Activated CD4-positive, alpha-beta T cell treated with anti-CD3 and anti-CD28 coated beads, Interleukin-2, Interleukin-6, amounts not matched to agents 100 ng/mL and 50 ng/mL, durations not matched to agents 16 hours and 8 hours (primary cell): ENCODE data around the gene ABCC4.

ENCODE experiments used
- DNase-seq: peaks from one replicate; pipeline ENCODE4 v3.0.0-alpha.2; 2020

The ABCC4 gene

DNA sequence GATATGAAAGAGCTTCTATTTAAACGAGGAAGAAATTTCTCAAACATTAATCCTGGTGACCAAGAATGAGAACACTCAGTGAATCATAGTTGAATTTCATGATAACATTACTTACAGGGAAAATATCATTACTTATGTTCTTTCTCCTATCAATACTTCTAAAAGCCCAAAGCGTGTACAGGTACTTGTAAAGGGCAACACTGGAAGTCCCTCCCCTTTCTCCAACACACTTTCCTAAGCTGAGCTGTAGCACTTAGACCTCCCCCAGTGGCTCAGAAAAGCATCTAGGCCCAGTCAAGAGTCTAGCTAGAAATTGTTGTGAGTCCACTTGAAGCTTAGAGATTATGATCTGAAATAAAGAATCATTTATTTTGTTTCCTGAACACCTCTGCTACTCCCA is 150.7 kb downstream of the ABCC4 start:
- peak; percentile 9 for DNase-seq

DNA sequence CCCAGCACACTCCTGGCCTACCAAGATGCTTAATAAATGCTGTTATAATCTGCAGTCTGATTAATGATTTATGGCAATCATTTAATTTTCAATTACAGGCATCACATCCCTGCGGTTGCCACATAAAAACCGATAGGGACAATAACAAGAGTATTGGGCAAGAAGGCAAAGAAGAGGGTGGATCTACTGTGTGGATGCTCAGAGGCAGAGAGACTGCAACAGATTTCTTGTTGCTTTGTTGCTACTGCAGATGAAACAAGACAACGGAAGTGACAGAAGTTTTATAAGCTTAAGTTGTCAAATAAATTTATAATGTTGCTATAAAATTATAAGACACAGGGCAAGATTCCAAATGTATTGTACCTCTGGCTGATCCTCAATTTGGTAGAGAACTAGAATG is 154.8 kb downstream of the ABCC4 start:
- no peak for DNase-seq

DNA sequence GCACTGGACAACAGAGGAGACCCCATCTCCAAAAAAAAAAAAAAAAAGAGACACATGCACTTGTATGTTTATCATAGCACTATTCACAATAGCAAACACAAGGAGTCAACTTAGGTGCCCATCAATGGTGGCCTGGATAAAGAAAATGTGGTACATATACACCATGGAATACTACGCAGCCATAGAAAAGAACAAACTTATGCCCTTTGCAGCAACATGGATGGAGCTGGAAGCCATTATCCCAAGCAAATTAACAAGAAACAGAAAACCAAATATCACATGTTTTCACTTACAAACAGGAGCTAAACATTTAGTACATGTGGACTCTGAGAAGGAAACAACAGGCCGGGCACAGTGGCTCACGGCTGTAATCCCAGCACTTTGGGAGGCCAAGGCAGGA is 155.7 kb downstream of the ABCC4 start:
- no peak for DNase-seq

DNA sequence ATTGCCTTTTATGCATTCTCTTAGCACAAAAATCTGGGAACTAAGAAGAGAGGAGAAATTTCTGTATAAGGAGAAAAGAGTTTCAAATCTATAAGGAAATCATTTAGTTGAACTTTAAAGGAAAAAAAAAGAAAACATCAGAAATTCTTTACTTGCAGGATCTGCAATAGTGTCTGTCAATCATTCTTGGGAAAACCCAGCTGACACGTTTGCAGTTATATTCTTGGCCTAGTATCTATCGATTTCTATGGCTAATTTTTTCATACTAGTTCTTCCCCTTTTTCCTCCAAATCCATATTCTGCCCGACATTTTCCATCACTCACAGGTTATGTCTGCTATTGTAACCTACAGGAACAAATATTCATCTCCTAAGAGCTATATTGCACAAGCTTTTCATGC is 160.7 kb downstream of the ABCC4 start:
- no peak for DNase-seq

DNA sequence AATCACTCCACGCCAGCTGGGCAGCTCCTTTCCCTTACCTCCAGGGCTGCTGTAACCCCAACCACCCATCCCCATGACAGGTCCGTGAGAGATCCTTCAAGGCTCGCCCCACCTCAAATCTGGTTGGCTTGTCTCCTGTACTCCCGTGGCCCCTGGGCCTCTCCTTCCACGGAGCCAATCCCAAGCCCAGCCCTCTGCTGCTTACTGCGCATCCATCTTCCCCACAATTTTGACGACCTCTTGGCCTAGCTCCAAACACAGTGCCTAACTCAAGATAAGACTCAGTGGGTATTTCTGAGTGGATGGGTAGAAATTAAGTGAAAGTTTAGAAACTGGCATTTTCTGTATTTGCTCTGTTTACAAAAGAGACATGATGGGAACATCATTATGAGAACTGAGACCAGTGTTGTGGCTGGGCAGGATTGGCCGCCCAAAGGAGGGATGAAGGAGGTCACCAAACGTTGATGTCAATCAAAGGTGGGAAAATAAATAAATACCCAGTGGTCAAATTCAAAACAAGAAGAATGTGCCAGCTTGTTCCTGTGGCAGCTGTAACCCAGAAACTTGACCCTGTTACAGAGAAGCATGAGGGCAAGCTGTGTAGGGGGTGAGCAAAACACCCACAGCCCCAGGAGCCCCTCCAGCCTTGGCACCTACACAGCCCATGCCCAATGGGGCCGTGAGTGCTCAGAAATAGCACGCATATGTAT is 162.2 kb downstream of the ABCC4 start:
- no peak for DNase-seq

DNA sequence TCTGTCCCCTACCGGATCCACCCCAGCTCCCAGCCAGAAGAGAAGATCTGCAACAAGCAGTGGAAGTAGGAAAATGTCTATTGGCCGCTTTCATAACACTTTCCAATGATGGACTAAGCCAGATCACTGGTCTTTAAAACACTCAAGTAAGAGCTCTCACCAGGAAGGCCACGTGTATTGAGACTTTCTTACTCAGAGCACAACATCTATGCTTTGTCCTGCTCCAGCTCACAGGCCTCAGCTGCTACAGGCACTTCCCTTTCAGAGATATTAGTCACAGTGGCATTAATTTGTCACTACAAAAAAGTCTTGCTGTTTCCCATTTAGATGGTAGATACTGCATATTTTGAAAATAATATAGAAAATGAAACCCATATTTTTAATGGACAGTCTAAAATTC is 164.2 kb downstream of the ABCC4 start:
- DNase-seq = peak; percentile 53

DNA sequence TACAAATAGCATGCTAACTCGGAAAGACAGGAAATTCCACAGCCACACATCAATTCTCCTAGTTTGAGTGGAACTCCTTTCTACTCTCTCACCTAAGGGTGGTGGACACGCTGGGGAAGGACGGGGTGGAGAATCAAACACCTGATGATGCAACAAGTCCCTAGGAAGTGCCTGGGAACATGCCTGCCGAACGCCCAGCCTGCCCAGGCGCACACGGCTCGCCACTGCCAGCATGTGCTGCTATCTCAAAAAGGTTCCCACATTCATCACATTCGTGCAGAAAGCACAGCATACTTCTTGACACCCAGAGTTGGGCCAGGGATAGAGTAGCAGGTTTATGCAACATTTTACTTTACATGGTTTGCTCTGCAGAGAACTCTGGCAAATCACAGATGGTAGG is 164.6 kb downstream of the ABCC4 start:
- DNase-seq = no peak

DNA sequence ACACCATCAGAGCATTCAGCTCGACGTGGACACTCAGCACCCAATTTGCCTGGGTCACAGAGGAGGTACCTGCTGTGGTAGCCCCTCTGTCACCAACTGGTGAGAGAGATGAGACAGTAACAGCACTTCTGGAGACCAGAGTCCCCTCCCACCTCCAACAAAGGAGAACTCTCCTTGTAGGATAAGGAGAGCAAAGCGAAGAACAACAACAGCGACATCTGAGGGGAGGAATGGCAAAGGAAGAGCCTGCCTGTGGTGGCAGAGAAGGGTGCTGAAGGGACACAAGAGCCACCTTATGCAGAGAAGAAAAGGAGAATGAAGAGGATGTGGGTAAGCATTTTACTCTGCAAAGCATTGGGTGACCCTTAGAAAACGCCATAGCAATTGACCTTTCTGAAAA is 167.8 kb downstream of the ABCC4 start:
- DNase-seq = no peak

DNA sequence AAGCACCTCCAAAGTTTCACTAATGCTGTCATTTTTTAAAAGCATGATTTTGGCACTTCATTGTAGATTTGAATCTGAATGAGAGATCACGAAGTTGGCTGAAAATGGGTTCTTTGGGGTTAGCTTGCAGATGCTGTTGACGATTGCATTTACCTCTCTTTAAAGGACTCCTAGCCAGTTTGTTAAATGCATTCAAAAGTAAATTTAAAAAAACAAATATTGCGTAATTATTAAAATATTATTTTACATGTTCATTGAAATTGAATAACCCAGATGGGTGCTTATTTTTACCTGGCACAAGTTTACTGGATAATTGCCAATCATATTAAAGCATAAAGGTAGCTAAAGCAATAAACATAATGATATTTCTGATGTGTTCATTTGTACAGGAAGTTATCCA is 172.2 kb downstream of the ABCC4 start:
- DNase-seq = no peak

DNA sequence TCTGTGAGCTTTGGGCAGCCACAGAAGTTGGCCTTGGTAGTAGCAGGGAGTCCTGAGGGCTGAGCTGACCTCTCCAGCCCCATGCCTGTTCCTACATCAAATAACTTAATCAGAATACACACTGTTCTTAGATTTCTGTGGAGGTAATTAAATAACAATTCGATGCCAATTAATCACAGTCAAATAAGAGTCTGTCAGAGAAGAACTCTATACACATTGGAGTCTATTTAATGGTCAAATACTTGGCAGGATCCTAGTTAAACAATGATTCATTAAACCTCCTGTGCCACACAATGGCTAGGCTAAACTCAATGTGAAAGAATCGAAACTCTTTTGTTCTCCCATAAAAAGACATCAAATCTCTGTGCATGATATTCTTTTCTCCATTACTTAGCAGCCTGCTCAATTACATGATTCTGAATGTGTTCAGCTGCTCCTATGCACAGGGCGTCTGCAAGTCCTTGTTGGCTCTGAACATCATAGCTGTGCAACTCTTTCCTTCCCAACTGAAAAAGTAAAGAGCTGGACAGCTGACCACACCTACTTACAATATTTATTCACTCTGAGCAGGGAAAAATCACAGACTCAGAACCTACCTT is 173.1 kb downstream of the ABCC4 start:
- no peak for DNase-seq

DNA sequence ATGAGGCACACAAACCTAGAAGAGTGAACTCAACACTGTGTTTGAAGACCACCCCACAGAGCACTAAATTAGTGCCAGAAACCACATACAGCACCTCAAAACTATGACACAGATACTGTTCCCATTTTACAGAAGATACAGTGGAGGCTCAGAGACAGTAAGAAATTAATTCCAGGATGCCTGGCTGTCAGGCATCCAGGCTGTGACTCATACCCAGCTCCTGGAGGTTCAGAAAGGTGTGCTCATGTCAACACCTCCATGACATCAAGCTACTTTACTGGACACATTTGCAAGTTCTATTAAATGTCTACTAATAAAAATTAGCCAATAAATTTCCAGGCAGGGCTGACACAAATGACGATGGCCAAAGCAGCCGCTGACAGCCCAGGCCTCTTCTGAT is 176.3 kb downstream of the ABCC4 start:
- no peak for DNase-seq

DNA sequence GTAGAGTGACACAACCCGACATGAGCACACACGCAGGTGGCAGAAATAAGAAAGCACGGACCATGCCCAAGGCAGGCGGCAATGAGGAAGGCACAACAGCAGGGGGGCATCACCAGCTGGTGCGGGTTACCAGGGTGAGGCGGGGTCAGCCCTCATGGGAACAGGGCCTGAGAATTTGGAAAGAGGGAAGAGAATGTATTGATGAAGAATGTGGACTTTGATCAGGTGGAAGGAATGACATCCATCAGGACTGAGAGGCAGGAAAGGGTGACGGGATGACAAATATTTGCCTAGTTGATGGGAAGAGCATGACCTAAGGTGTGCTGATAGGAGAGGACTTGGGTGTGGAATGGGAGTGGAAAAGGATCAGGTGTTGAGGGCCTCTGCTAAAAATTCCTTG is 177.5 kb downstream of the ABCC4 start:
- no peak for DNase-seq

DNA sequence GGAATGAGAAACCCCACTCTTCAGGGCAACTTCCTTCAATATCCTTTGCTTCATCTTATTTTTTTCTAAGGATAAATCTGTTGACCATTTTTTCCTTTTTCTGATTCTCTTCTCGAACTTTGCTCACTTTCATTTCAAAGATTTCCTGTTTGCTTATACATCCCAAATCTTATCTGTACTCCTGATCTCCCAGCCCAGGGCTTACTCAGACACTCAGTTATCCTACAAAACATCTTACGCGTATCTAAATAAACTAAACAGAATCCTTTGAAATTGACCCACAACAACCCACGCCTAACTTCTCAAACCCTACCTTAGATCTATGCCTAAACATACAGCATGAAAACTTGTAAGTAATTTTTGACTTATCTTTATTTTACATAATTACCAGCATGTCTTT is 179.2 kb downstream of the ABCC4 start:
- no peak for DNase-seq

DNA sequence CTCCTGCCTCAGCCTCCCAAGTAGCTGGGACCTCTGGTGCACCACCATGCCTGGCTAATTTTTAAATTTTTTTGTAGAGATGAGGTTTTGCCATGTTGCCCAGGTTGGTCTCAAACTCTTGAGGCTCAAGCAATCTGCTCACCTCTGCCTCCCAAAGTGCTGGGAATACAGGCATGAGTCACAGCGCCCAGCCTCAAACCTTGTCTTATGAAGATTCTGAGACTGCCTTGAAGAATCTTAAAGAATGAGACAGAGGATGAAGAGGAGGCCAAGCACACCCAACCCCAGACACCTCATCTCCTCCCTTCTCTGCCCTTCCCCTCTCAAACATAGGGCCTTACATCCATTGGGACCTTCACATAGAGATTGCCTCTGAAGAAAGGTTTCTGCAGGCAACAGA is 179.7 kb downstream of the ABCC4 start:
- no peak for DNase-seq

DNA sequence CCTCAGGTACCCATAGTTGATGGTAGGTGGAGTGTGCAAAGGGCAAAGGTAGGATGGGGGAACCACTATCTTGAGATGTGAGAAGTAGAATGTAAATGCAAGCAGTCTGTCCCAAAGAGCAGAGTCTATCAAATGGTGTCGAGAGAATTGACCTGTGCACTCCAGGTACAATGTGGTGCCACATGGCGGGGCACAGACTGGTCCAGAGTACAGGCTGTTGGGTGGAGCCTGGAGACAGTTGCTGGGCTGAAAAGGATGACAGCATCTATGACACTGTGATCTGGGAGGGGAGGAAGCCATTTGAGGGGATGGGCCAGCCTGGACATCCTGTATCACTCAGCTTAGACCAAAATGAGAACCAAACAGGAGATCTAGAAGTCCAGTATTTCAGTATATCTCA is 180.6 kb downstream of the ABCC4 start:
- DNase-seq = no peak

DNA sequence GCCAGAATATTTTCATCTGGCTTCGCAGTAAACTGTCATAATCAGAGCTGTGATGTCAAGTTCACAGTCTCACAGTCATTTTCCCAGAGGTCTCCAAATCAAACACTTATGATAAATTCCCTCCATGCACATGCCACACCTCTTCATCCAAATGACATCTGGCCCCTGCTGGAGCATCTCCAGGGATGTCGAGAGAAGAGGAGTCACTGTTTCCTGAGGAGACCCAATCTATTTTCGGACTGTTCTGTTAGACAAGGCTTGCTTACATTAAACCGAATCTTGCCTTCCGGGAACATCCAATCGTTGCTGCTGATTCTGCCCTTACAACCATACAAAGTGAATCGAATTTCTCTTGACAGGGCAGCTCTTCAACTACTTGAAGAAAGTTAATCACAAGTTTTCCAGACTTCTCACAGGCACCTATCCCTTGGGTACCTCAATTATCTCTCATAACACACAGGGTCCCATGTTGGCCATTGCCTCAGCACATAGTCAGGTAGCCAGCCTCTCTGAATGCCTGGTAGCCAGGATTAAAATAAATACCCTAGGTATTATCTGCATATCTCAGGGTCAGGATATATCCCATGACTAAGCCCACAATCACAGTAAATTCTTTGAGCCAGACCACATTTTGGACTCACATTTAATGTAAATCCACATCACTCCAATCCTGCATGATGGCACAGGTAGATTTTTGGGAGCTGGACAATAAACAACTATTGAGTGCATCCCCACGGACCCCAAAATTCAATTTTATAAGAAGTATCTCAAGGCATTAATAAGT is 182.5 kb downstream of the ABCC4 start:
- DNase-seq = no peak

DNA sequence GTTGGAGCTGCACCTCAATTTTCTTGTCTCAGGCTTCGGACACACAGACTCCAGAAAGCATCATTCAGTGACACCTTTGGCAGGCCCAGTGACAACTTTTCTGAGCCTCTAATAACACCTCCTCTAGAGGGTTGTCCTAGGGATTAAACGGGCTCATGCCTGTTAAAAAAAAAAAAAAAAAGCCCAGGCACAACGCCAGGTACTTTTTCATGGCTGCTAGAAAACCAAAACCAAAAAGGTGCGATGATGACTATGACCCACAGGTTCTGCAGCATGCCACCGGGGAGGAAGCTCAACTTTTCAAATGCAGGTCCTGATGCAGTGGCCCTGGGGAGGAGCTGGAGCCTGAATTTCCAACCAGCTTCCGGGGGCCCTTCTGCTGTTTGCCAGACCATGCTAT is 184.2 kb downstream of the ABCC4 start:
- DNase-seq = no peak

DNA sequence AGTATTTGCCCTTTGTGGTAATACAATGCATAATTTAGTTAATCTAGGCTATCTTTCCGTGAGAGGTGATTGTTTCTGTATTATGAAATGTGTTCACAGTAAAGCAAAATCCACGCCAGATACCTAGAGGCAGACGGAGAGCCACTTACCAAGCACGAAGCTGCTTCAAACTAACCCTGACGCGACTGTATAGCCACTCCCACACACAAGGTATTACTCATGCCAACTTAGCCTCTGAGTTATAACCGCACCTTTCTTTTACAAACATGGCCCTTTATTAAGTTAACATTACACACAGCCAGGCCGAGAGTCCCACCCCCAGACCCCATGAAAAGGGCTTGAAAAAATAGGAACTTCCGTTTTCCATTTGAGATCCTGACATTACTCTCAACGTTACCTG is 185.7 kb downstream of the ABCC4 start:
- no peak for DNase-seq

DNA sequence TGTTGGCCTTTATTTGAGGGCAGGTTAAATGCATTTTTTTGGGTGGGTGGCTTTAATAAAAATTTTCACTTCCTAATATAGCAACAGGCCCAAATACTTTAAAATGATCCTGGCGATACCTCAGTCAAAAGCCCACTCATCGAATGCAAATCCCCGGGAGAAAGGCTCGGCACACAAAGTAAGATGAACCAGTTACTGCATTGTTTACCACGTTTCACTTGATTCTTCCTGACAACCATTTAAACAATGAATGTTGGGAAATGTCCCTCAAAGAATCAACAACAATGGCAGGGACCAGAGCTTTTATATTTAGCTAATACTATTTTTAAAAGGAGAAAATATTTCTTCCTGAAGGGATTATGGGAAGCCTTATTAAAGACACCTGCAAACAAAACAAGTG is 187.7 kb downstream of the ABCC4 start:
- no peak for DNase-seq

DNA sequence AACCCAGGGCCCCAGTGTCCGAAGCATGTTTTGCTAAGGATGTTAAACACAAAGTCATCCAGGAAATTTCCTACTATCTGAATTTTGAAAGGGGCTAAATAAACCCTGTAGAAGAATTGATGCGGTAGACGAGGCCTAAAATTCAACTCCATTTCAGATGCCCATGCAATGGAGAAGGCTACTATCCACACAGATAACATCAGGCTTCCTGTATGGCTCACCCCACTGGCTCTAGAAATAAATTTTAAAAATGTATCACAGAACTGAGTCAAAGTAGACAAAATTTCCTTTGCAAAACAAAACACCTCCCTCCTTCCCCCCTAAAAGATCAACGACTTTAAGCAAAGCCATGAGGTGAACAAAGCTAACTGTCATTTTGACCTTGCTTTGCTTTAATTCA is 188.4 kb downstream of the ABCC4 start:
- DNase-seq = no peak

DNA sequence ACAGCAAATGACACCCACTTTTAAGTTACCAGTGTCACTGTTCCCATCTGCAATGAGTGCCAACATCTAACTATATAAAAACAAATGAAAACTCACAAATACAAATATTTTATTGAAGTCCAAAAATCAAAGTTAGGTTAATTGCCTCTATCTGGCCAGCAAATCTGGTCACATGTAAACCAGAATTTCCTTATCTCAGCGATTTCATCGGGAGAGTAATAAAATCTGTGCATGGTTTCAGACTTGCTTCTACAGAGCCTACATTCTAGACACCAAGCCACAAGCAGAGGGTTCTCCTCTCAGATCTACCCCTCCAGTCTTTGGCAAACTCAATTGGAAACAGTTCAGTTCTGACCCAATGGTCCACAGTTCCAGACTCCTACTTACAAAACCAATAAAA is 189.6 kb downstream of the ABCC4 start:
- no peak for DNase-seq

DNA sequence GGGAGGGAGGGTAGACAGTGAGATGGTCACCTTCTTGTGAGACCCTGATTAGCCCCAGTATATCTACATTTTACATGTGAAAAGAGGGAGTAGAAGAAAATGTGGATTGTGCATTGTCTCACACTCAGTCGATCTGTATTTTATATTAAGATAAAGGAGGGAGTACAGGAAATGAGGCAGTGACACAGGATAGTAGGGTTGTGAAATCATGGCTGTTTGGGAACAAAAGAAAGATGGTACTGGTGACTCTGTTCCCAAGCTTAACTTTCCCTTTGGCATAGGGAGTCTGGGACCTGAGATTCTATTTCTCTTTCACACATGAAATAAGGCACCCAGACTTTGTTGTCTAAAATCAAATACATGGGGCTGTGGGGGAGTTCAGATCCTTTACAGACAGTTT is 194.7 kb downstream of the ABCC4 start:
- no peak for DNase-seq

DNA sequence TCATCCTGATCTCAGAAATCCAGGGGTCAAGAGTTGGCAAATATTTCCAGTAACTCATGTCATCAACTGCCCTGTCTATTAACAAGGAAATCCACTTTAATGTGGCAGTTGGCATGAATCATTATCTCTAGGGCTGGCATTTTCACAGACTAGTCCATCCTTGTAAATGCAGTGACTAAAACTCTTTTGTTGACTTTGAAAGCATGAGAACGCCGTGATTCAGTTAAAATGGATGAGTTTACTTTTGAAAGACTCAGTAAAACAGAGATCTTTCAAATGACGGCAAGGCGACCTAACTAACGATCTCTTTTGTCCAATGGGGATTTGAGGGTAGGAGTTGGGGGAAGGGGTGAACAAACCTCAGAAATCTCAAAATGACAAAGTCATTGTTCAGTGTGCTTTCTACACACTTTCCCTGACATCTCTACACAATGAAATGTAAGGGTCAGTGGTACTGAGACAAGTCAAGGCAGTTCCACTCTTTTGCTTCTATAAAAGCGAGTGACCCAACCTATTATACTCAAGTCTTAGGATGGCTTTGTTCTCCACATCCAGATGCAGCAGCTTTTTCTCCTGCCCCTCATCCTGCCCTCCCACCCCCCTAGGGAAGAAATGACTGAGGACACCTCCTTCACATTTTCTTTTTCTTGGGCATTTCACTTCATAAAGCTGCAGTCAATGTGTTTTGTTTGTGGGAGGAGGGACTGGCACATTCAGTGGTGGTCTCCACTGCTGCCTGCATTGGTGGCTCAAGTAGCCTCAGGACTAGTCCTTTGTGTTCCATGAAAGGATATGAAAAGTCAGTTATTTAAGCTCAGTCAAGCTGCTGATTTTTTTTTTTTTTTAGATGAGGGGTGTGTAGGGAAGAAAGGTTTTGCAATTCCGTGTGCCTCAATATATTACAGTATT is 200.5 kb downstream of the ABCC4 start:
- peak; percentile 68 for DNase-seq
